OCI-LY3 (cell line): Measurements from ENCODE around the gene MRPL39.

ENCODE experiments used
- CTCF ChIP-seq: fragments of 200-600, 300-600 bp; sonication (generic); IDR thresholded peaks from 2 replicates; pipeline ENCODE4 v1.5.1; 2014; ENCODE audit warnings: antibody characterized with exemption, low read length, low read depth
- EZH2phosphoT487 ChIP-seq: fragments of 200-600 bp; shearing (Covaris generic); IDR thresholded peaks from 2 replicates; pipeline ENCODE4 v1.6.1; 2018; ENCODE audit warnings: antibody characterized with exemption, mixed run types, low read depth

GRCh38 chr21:25539606-25540005 is 67.7 kb downstream of the MRPL39 start:
- TF ChIP-seq CTCF (no peak), EZH2phosphoT487 (no peak)
